Measurements from ENCODE around the gene PGLYRP3. TPM values are rescaled to one million over a fixed set of nuclear protein-coding genes. Genes with fewer than 3 reads are reported as not detected.

Gene PGLYRP3
- total and polyA plus RNA-seq, 2 of the 8 experiments (the other 6 are each of a cell fraction or from before 2014, with no cell fraction given) = not detected

DNA sequence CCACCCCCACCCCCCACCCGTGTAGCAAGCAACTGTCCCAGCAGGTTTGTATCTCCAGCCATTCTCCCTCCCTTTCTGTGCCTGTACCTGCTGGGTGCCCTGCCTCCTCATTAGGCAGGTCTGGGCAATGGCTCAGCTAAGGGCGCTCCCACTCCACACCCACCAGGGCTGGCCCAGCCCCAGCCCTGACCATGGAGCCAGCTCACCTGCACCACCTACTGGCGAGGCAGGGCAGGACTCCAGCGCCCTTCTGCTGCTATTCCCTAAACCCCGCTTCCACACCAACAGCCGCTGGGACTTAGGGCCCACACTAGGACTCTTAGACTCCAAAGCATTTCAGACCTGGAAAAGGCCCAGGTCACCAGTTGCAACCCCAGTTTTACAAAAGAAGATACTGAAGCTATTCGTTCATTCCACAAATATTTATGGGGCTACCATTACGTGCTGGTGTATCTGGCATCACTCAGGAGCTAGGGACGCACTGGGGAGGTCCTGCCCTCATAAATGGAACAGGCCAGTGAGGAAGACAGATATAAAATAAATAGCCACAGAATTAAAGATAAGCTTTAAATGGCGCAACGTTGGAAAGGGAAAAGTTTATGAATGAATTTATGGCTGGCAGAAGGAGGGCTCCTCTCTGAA lies 24.0 kb downstream of the PGLYRP3 start:
- TF ChIP-seq RNF2 (IDR thresholded peaks at IDR 0.05; ENCODE audit: borderline replicate concordance, low read depth, low read length, missing control alignments, poor library complexity, severe bottlenecking) (no peak), RAD21 (IDR thresholded peaks at IDR 0.05 in 1 of 2, conservative IDR thresholded peaks at IDR 0.05 in 1 of 2; ENCODE audit: low read depth in 2 of 2, low read length in 2 of 2) (peak; percentile 58 to 70), YY1 (IDR thresholded peaks at IDR 0.05; ENCODE audit: low read depth, low read length) (no peak), EZH2 (IDR thresholded peaks at IDR 0.05; ENCODE audit: low read depth, low read length, severe bottlenecking) (no peak), SIRT6 (IDR thresholded peaks at IDR 0.05; ENCODE audit: low read length) (no peak), ZNF274 (IDR thresholded peaks at IDR 0.05; ENCODE audit: borderline replicate concordance, extremely low read depth, low read length) (no peak), CHD2 (IDR thresholded peaks at IDR 0.05; ENCODE audit: low read length) (no peak)
- TF ChIP-seq, protein P1, sequence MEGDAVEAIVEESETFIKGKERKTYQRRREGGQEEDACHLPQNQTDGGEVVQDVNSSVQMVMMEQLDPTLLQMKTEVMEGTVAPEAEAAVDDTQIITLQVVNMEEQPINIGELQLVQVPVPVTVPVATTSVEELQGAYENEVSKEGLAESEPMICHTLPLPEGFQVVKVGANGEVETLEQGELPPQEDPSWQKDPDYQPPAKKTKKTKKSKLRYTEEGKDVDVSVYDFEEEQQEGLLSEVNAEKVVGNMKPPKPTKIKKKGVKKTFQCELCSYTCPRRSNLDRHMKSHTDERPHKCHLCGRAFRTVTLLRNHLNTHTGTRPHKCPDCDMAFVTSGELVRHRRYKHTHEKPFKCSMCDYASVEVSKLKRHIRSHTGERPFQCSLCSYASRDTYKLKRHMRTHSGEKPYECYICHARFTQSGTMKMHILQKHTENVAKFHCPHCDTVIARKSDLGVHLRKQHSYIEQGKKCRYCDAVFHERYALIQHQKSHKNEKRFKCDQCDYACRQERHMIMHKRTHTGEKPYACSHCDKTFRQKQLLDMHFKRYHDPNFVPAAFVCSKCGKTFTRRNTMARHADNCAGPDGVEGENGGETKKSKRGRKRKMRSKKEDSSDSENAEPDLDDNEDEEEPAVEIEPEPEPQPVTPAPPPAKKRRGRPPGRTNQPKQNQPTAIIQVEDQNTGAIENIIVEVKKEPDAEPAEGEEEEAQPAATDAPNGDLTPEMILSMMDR (IDR thresholded peaks at IDR 0.05; ENCODE audit: control extremely low read depth in 1 of 3, insufficient read depth in 1 of 3, low read depth in 1 of 3, low read length in 3 of 3) = peak; percentile 87 to 94 (median 92)
- Histone ChIP-seq H3K9ac (replicated peaks in 1 of 4; ENCODE audit: extremely low read depth in 1 of 4, low read depth in 3 of 4, low read length in 3 of 4) (no peak overlapping the region), H2BK20ac (ENCODE audit: low read length) (no peak overlapping the region), H3K79me2 (ENCODE audit: control insufficient read depth in 1 of 2, insufficient read depth in 2 of 2, low read length in 2 of 2) (no peaks in the 10 kb centered on the region), H2AFZ (ENCODE audit: low read length) (no peak overlapping the region), H3K27ac (ENCODE audit: low read depth, low read length) (no peak overlapping the region), H2BK120ac (replicated peaks; ENCODE audit: low read depth, low read length) (no peak overlapping the region), H3K4ac (replicated peaks; ENCODE audit: insufficient read length, low read depth, low read length) (no peak overlapping the region), H3K4me2 (ENCODE audit: insufficient read depth in 1 of 2, low read depth in 2 of 2, low read length in 2 of 2) (no peak overlapping the region), H3K9me3 (ENCODE audit: insufficient read depth in 2 of 2, low read depth in 1 of 2, low read length in 1 of 2) (no peaks in the 10 kb centered on the region), H3K4me1 (replicated peaks in 1 of 4; ENCODE audit: control insufficient read depth in 3 of 4, insufficient read depth in 4 of 4, low read length in 3 of 4) (peaks cover 0 to 5% (median 2%) of the 10 kb centered on the region in 4 experiments; a peak in 3 of 7 replicates), H2AK5ac (ENCODE audit: low read depth, low read length) (no peak overlapping the region), H3K14ac (ENCODE audit: insufficient read length) (no peak overlapping the region), H3K23ac (ENCODE audit: insufficient read length) (no peak overlapping the region), H3K36me3 (ENCODE audit: control insufficient read depth in 2 of 4, insufficient read depth in 4 of 4, low read length in 3 of 4) (no peaks in the 10 kb centered on the region), H3K27me3 (replicated peaks in 1 of 4; ENCODE audit: control insufficient read depth in 3 of 4, extremely low read depth in 1 of 4, insufficient read depth in 3 of 4, low read length in 3 of 4) (no peaks in the 10 kb centered on the region; a peak in 1 of 7 replicates), H2BK5ac (ENCODE audit: low read depth, low read length) (no peak overlapping the region), H4K91ac (replicated peaks; ENCODE audit: insufficient read length, low read length) (no peak overlapping the region), H4K5ac (ENCODE audit: insufficient read length, low read depth, low read length) (no peak overlapping the region), H3K56ac (replicated peaks; ENCODE audit: insufficient read length, low read depth, low read length) (no peak overlapping the region), H3K18ac (ENCODE audit: extremely low read depth, low read length) (no peak overlapping the region), H3K4me3 (ENCODE audit: extremely low read depth in 1 of 4, insufficient read depth in 2 of 4, low read depth in 3 of 4, low read length in 4 of 4) (no peak overlapping the region), H3K23me2 (ENCODE audit: low read depth, low read length) (peaks cover 2% of the 10 kb centered on the region; the same call in 1 of the 2 replicates), H3K79me1 (ENCODE audit: low read depth, low read length) (no peaks in the 10 kb centered on the region), H2BK12ac (ENCODE audit: low read depth, low read length) (0 out of 2 replicates have a peak overlapping the region, but pooled peaks have one; percentile 60), H4K20me1 (replicated peaks in 1 of 2; ENCODE audit: control insufficient read depth in 1 of 2, insufficient read depth in 2 of 2, low read length in 2 of 2) (no peaks in the 10 kb centered on the region), H2BK15ac (ENCODE audit: low read length) (no peak overlapping the region), H4K8ac (ENCODE audit: extremely low read depth, insufficient read depth, low read length) (no peak overlapping the region)
- ChIA-PET POLR2A (ENCODE audit: partially characterized antibody) (interaction anchor here (0.6 kb wide), 1 partner anchor 67 kb away, joined by 3 read pairs; no protein-coding TSS in a partner anchor), CTCF (ENCODE audit: partially characterized antibody) (interaction anchor here (0.6 to 3.2 kb wide), 25 partner anchors 8 to 295 kb away, joined by 3 to 14 read pairs (median 4); partner anchors contain the start of gene LORICRIN)
- WGBS, 2 experiments (ENCODE audit: extremely low coverage in 1 of 2, insufficient coverage in 1 of 2, insufficient read length in 1 of 2, insufficient replicate concordance in 2 of 2, low coverage in 1 of 2, low lambda C conversion rate in 2 of 2, missing lambda C conversion rate in 1 of 2) = 64% methylated on average over 11 of the region's 11 CpGs; no CpG with 5 or more reads in 1 of the 2 experiments
- peak; percentile 17 to 92 for DNase-seq (ENCODE audit: low read depth in 1 of 2, low spot score in 2 of 2)
- FAIRE-seq = no peak

Data from H1 (cell line).